ENCODE measurements around the gene UNK.
"Not testable (repeated sequence)": the region's sequence is repeated elsewhere in the genome, so short reads cannot be mapped to it uniquely, and the experiment has no call there.

UNK gene

GRCh38 chr17:75808905-75809621 lies 24.5 kb downstream of the UNK start:
- no peak for TF ChIP-seq CTCF (IDR thresholded peaks at IDR 0.05; ENCODE audit: insufficient read depth, missing control alignments)
- FAIRE-seq: no peak
- no peak for DNase-seq (ENCODE audit: insufficient read length, low spot score)

- no peak for DNase-seq (ENCODE audit: insufficient read length, low spot score)
- no peak for FAIRE-seq
- no peak for TF ChIP-seq CTCF (IDR thresholded peaks at IDR 0.05; ENCODE audit: insufficient read depth, missing control alignments)
Measured at GRCh38 chr17:75809631-75810111, 25.1 kb downstream of the UNK start.

GRCh38 chr17:75810216-75810615 lies 25.6 kb downstream of the UNK start:
- DNase-seq (ENCODE audit: insufficient read length, low spot score): no peak
- FAIRE-seq: no peak
- no peak for TF ChIP-seq CTCF (IDR thresholded peaks at IDR 0.05; ENCODE audit: insufficient read depth, missing control alignments)

GRCh38 chr17:75810756-75811155 lies 26.1 kb downstream of the UNK start:
- DNase-seq (ENCODE audit: insufficient read length, low spot score); FAIRE-seq: not testable (repeated sequence)

GRCh38 chr17:75811174-75811573 lies 26.6 kb downstream of the UNK start:
- TF ChIP-seq CTCF (IDR thresholded peaks at IDR 0.05; ENCODE audit: insufficient read depth, missing control alignments): no peak
- FAIRE-seq: no peak

GRCh38 chr17:75812096-75813013 lies 27.7 kb downstream of the UNK start:
- FAIRE-seq: no peak
- no peak for DNase-seq (ENCODE audit: insufficient read length, low spot score)
- no peak for TF ChIP-seq CTCF (IDR thresholded peaks at IDR 0.05; ENCODE audit: insufficient read depth, missing control alignments)

More at GRCh38 chr17:75811174-75811573, 26.6 kb downstream of the UNK start:
- DNase-seq (ENCODE audit: insufficient read length, low spot score): no peak

- FAIRE-seq (no peak), DNase-seq (ENCODE audit: insufficient read length, low spot score) (no peak)
- TF ChIP-seq CTCF (IDR thresholded peaks at IDR 0.05; ENCODE audit: insufficient read depth, missing control alignments): no peak
Measured at GRCh38 chr17:75813081-75814020, 28.7 kb downstream of the UNK start.

All from D721Med (cell line).